Subcutaneous abdominal adipose tissue (tissue), 5 donors: Measurements from ENCODE around the gene KLHL22.

Experiments used
- H3K27ac ChIP-seq: one replicate; pipeline ENCODE4 v1.7.0; 2013; ENCODE audit warnings: low read depth, mild to moderate bottlenecking, inconsistent platforms, low read length, moderate library complexity
- H3K27me3 ChIP-seq, 5 donors: one replicate each; pipeline ENCODE4 v1.7.0; 2013; ENCODE audit warnings: low read length in 5 of 5, inconsistent platforms in 1 of 5; ENCODE audit not compliant: control insufficient read depth in 5 of 5, insufficient read depth in 4 of 5
- H3K36me3 ChIP-seq, 5 donors: one replicate each; pipeline ENCODE4 v1.7.0; 2013; ENCODE audit warnings: low read length in 5 of 5; ENCODE audit not compliant: control insufficient read depth in 5 of 5, insufficient read depth in 5 of 5
- H3K4me1 ChIP-seq, 5 donors: one replicate each; pipeline ENCODE4 v1.7.0; 2013; ENCODE audit warnings: low read length in 5 of 5, mild to moderate bottlenecking in 3 of 5, moderate library complexity in 1 of 5; ENCODE audit not compliant: control insufficient read depth in 5 of 5, insufficient read depth in 5 of 5
- H3K4me3 ChIP-seq, 5 donors: one replicate each; pipeline ENCODE4 v1.7.0; 2013; ENCODE audit warnings: low read length in 5 of 5, low read depth in 1 of 5
- H3K9ac ChIP-seq, 5 donors: one replicate each; pipeline ENCODE4 v1.7.0; 2013; ENCODE audit warnings: low read length in 5 of 5, mild to moderate bottlenecking in 4 of 5, moderate library complexity in 3 of 5
- H3K9me3 ChIP-seq, 5 donors: one replicate each; pipeline ENCODE4 v1.7.0; 2013; ENCODE audit warnings: low read length in 5 of 5; ENCODE audit not compliant: control insufficient read depth in 5 of 5
- donor health status: healthy.
- donor health status: healthy.
- donor health status: healthy.
- donor health status: healthy.
- donor health status: healthy.

Gene KLHL22

GRCh38 chr22:20435436-20436306 is 59.9 kb downstream of the KLHL22 start:
- H3K9me3 ChIP-seq, result no peaks in the 10 kb centered on the region
- H3K36me3 ChIP-seq, result peaks cover 0 to 8% (median 0%) of the 10 kb centered on the region in 5 donors
- peaks cover 0 to 14% (median 2%) of the 10 kb centered on the region in 5 donors for H3K27me3 ChIP-seq
- peaks cover 0 to 45% (median 38%) of the 10 kb centered on the region in 5 donors for H3K4me1 ChIP-seq
- H3K9ac ChIP-seq, result peak overlapping the region in 1 of 5 donors; percentile 59
- no peak overlapping the region for H3K27ac ChIP-seq
- peak overlapping the region; percentile 49 to 78 (median 59) for H3K4me3 ChIP-seq

GRCh38 chr22:20434773-20435172 is 60.8 kb downstream of the KLHL22 start:
- Histone ChIP-seq H3K9ac (no peak overlapping the region), H3K4me3 (no peak overlapping the region), H3K4me1 (peaks cover 0 to 54% (median 38%) of the 10 kb centered on the region in 5 donors), H3K27me3 (peaks cover 0 to 18% (median 2%) of the 10 kb centered on the region in 5 donors), H3K36me3 (peaks cover 0 to 8% (median 4%) of the 10 kb centered on the region in 5 donors), H3K9me3 (no peaks in the 10 kb centered on the region), H3K27ac (no peak overlapping the region)

- peaks cover 0 to 11% (median 6%) of the 10 kb centered on the region in 5 donors for H3K36me3 ChIP-seq
- H3K4me1 ChIP-seq, result peaks cover 0 to 58% (median 38%) of the 10 kb centered on the region in 5 donors
- no peaks in the 10 kb centered on the region for H3K9me3 ChIP-seq
- no peak overlapping the region for H3K4me3 ChIP-seq
- H3K27me3 ChIP-seq, result peaks cover 0 to 18% (median 2%) of the 10 kb centered on the region in 5 donors
- H3K9ac ChIP-seq, result no peak overlapping the region
- no peak overlapping the region for H3K27ac ChIP-seq
Observed at GRCh38 chr22:20434264-20434751, 61.3 kb downstream of the KLHL22 start.

- Histone ChIP-seq H3K36me3 (peaks cover 0 to 13% (median 10%) of the 10 kb centered on the region in 5 donors), H3K9ac (no peak overlapping the region), H3K9me3 (no peaks in the 10 kb centered on the region), H3K27ac (no peak overlapping the region), H3K4me1 (peaks cover 0 to 57% (median 37%) of the 10 kb centered on the region in 5 donors), H3K4me3 (no peak overlapping the region), H3K27me3 (peaks cover 0 to 18% (median 2%) of the 10 kb centered on the region in 5 donors)
Observed at GRCh38 chr22:20433686-20434241, 61.8 kb downstream of the KLHL22 start.

GRCh38 chr22:20433191-20433590 is 62.4 kb downstream of the KLHL22 start:
- H3K4me1 ChIP-seq, result peaks cover 0 to 53% (median 32%) of the 10 kb centered on the region in 5 donors
- H3K4me3 ChIP-seq, result no peak overlapping the region
- H3K27ac ChIP-seq, result no peak overlapping the region
- peaks cover 0 to 18% (median 2%) of the 10 kb centered on the region in 5 donors for H3K27me3 ChIP-seq
- H3K9me3 ChIP-seq, result no peaks in the 10 kb centered on the region
- H3K9ac ChIP-seq, result no peak overlapping the region
- peaks cover 0 to 16% (median 13%) of the 10 kb centered on the region in 5 donors for H3K36me3 ChIP-seq

- no peak overlapping the region for H3K27ac ChIP-seq
- peaks cover 0 to 18% (median 2%) of the 10 kb centered on the region in 5 donors for H3K27me3 ChIP-seq
- no peak overlapping the region for H3K4me3 ChIP-seq
- peaks cover 0 to 23% (median 17%) of the 10 kb centered on the region in 5 donors for H3K36me3 ChIP-seq
- no peaks in the 10 kb centered on the region for H3K9me3 ChIP-seq
- no peak overlapping the region for H3K9ac ChIP-seq
- H3K4me1 ChIP-seq, result peaks cover 0 to 46% (median 27%) of the 10 kb centered on the region in 5 donors
Observed at GRCh38 chr22:20432244-20432686, 63.3 kb downstream of the KLHL22 start.

- H3K4me1 ChIP-seq, result peaks cover 0 to 40% (median 20%) of the 10 kb centered on the region in 5 donors
- peak overlapping the region in 3 of 5 donors; percentile 26 to 59 (median 34) for H3K4me3 ChIP-seq
- H3K27me3 ChIP-seq, result peaks cover 0 to 18% (median 2%) of the 10 kb centered on the region in 5 donors
- H3K9ac ChIP-seq, result no peak overlapping the region
- H3K36me3 ChIP-seq, result peaks cover 0 to 26% (median 20%) of the 10 kb centered on the region in 5 donors
- no peak overlapping the region for H3K27ac ChIP-seq
- H3K9me3 ChIP-seq, result no peaks in the 10 kb centered on the region
Observed at GRCh38 chr22:20431511-20432192, 63.9 kb downstream of the KLHL22 start.

- Histone ChIP-seq H3K9me3 (no peaks in the 10 kb centered on the region), H3K4me1 (peaks cover 0 to 33% (median 16%) of the 10 kb centered on the region in 5 donors), H3K9ac (no peak overlapping the region), H3K27me3 (peaks cover 0 to 16% (median 2%) of the 10 kb centered on the region in 5 donors), H3K36me3 (peaks cover 0 to 30% (median 24%) of the 10 kb centered on the region in 5 donors), H3K27ac (no peak overlapping the region), H3K4me3 (peak overlapping the region in 4 of 5 donors; percentile 11 to 59 (median 30))
Observed at GRCh38 chr22:20430720-20431510, 64.7 kb downstream of the KLHL22 start.
